Mesenchymal stem cell (in vitro differentiated cells and primary cell): ENCODE results near the gene IKBIP.
"Not testable (repeated sequence)": the region's sequence is repeated elsewhere in the genome, so short reads cannot be mapped to it uniquely, and the experiment has no call there.

Experiments used
- DNase-seq: peaks from one replicate; pipeline ENCODE4 v3.0.0-alpha.2; 2013
- H2AFZ ChIP-seq: one replicate; pipeline ENCODE4 v1.6.1; 2013; ENCODE audit warnings: low read depth, mild to moderate bottlenecking, control low read depth, inconsistent platforms, low read length, moderate library complexity
- H2AK5ac ChIP-seq: 2 replicates; pipeline ENCODE4 v1.6.1; 2013; ENCODE audit warnings: low read length, moderate library complexity, mild to moderate bottlenecking, inconsistent platforms; ENCODE audit not compliant: severe bottlenecking
- H2BK120ac ChIP-seq: one replicate; pipeline ENCODE4 v1.6.1; 2013; ENCODE audit warnings: low read depth, mild to moderate bottlenecking, inconsistent platforms, low read length, moderate library complexity
- H2BK12ac ChIP-seq, 2 experiments: one replicate each; pipeline ENCODE4 v1.6.1; 2013; ENCODE audit warnings: inconsistent platforms in 2 of 2, low read length in 2 of 2, mild to moderate bottlenecking in 2 of 2, moderate library complexity in 2 of 2, control low read depth in 1 of 2
- H2BK15ac ChIP-seq: one replicate; pipeline ENCODE4 v1.6.1; 2013; ENCODE audit warnings: mild to moderate bottlenecking, low read depth, inconsistent platforms; ENCODE audit not compliant: poor library complexity, severe bottlenecking
- H2BK5ac ChIP-seq: 2 replicates; pipeline ENCODE4 v1.6.1; 2013; ENCODE audit warnings: low read depth, mild to moderate bottlenecking, low read length, control low read depth, inconsistent platforms; ENCODE audit not compliant: poor library complexity, severe bottlenecking
- H3K14ac ChIP-seq, 2 experiments: one replicate each; pipeline ENCODE4 v1.6.1; 2013; ENCODE audit warnings: inconsistent platforms in 2 of 2, low read length in 2 of 2, control low read depth in 1 of 2, mild to moderate bottlenecking in 1 of 2, moderate library complexity in 1 of 2
- H3K18ac ChIP-seq, 2 experiments: one replicate each; pipeline ENCODE4 v1.6.1; 2013; ENCODE audit warnings: inconsistent platforms in 2 of 2, low read length in 2 of 2, control low read depth in 1 of 2, low read depth in 1 of 2, mild to moderate bottlenecking in 1 of 2
- H3K23ac ChIP-seq, 2 experiments: one replicate each; pipeline ENCODE4 v1.6.1; 2013; ENCODE audit warnings: inconsistent platforms in 2 of 2, low read length in 2 of 2, mild to moderate bottlenecking in 2 of 2, moderate library complexity in 2 of 2, control low read depth in 1 of 2
- H3K27ac ChIP-seq: 2 replicates; pipeline ENCODE4 v1.5.1; 2013; ENCODE audit warnings: mild to moderate bottlenecking, moderate library complexity, low read length, control low read depth, inconsistent platforms; ENCODE audit not compliant: poor library complexity, severe bottlenecking
- H3K27me3 ChIP-seq, 2 experiments: 2 replicates each; pipeline versions ENCODE4 v1.6.1 to v1.7.0; 2013; ENCODE audit warnings: low read length in 2 of 2, mild to moderate bottlenecking in 2 of 2, moderate library complexity in 2 of 2, control low read depth in 1 of 2, inconsistent platforms in 1 of 2; ENCODE audit not compliant: control insufficient read depth in 1 of 2, insufficient read depth in 1 of 2
- H3K36me3 ChIP-seq, 2 experiments: 2 replicates each; pipeline versions ENCODE4 v1.6.1 to v1.7.0; 2013; ENCODE audit warnings: low read length in 2 of 2, control low read depth in 1 of 2, inconsistent platforms in 1 of 2, low read depth in 1 of 2, mild to moderate bottlenecking in 1 of 2; ENCODE audit not compliant: insufficient read depth in 2 of 2, control insufficient read depth in 1 of 2
- H3K4ac ChIP-seq, 2 experiments: one replicate each; pipeline ENCODE4 v1.6.1; 2013; ENCODE audit warnings: inconsistent platforms in 2 of 2, low read length in 2 of 2, mild to moderate bottlenecking in 2 of 2, moderate library complexity in 2 of 2, control low read depth in 1 of 2, low read depth in 1 of 2
- H3K4me1 ChIP-seq: 2 replicates; pipeline ENCODE4 v1.6.1; 2013; ENCODE audit warnings: low read depth, low read length, control low read depth; ENCODE audit not compliant: control insufficient read depth, insufficient read depth
- H3K4me2 ChIP-seq: 2 replicates; pipeline ENCODE4 v1.6.1; 2013; ENCODE audit warnings: low read length, mild to moderate bottlenecking, inconsistent platforms; ENCODE audit not compliant: poor library complexity, severe bottlenecking
- H3K4me3 ChIP-seq, 2 experiments: 2 replicates each; pipeline versions ENCODE4 v1.5.1 to v1.7.0; 2013; ENCODE audit warnings: low read length in 2 of 2, mild to moderate bottlenecking in 2 of 2, control low read depth in 1 of 2, low read depth in 1 of 2; ENCODE audit not compliant: insufficient read depth in 1 of 2
- H3K79me1 ChIP-seq: replicated peaks from 2 replicates; pipeline ENCODE4 v1.6.1; 2013; ENCODE audit warnings: mild to moderate bottlenecking, control low read depth, low read length, inconsistent platforms; ENCODE audit not compliant: poor library complexity, severe bottlenecking
- H3K9ac ChIP-seq: 2 replicates; pipeline ENCODE4 v1.7.0; 2013; ENCODE audit warnings: mild to moderate bottlenecking, low read length, moderate library complexity
- H3K9me3 ChIP-seq: 2 replicates; pipeline ENCODE4 v1.7.0; 2013; ENCODE audit warnings: mild to moderate bottlenecking, low read length; ENCODE audit not compliant: control insufficient read depth
- H4K8ac ChIP-seq: one replicate; pipeline ENCODE4 v1.6.1; 2013; ENCODE audit warnings: inconsistent platforms, mild to moderate bottlenecking, low read length, moderate library complexity
- H4K91ac ChIP-seq: one replicate; pipeline ENCODE4 v1.6.1; 2013; ENCODE audit warnings: mild to moderate bottlenecking, low read length, inconsistent platforms
- WGBS: methylation state at CpG from one replicate; pipeline ENCODE4 v1.1.7; 2013; ENCODE audit warnings: mixed read lengths; 5-methylcytosine and 5-hydroxymethylcytosine counted together

IKBIP gene

GRCh38 chr12:98578821-98579220 lies 65.8 kb downstream of the IKBIP start:
- Histone ChIP-seq H2BK15ac (no peak overlapping the region), H3K9ac (no peak overlapping the region), H3K27ac (no peak overlapping the region), H4K8ac (no peak overlapping the region), H3K4ac (no peak overlapping the region), H3K27me3 (no peaks in the 10 kb centered on the region), H3K36me3 (no peaks in the 10 kb centered on the region), H3K23ac (no peak overlapping the region), H3K4me1 (peaks cover 3% of the 10 kb centered on the region), H3K14ac (no peak overlapping the region), H3K9me3 (no peaks in the 10 kb centered on the region), H2BK120ac (no peak overlapping the region), H3K79me1 (no peaks in the 10 kb centered on the region), H3K4me2 (no peak overlapping the region), H3K4me3 (no peak overlapping the region), H3K18ac (no peak overlapping the region), H4K91ac (no peak overlapping the region), H2BK5ac (no peak overlapping the region), H2AK5ac (no peak overlapping the region), H2BK12ac (no peak overlapping the region), H2AFZ (no peak overlapping the region)
- no peak for DNase-seq
- WGBS: no CpG with 5 or more reads among the region's 2 CpGs

GRCh38 chr12:98578392-98578791 lies 66.2 kb downstream of the IKBIP start:
- H2BK15ac ChIP-seq: no peak overlapping the region
- no peak overlapping the region for H3K18ac ChIP-seq
- H4K91ac ChIP-seq: no peak overlapping the region
- WGBS: 100% methylated on average over 1 of the region's 1 CpG
- H3K27ac ChIP-seq: no peak overlapping the region
- no peaks in the 10 kb centered on the region for H3K79me1 ChIP-seq
- no peak overlapping the region for H2AFZ ChIP-seq
- no peak overlapping the region for H3K4me2 ChIP-seq
- no peak overlapping the region for H3K23ac ChIP-seq
- peaks cover 3% of the 10 kb centered on the region for H3K4me1 ChIP-seq
- DNase-seq: no peak
- H3K9me3 ChIP-seq: no peaks in the 10 kb centered on the region
- H2BK120ac ChIP-seq: no peak overlapping the region
- H3K36me3 ChIP-seq: no peaks in the 10 kb centered on the region
- no peak overlapping the region for H3K9ac ChIP-seq
- no peak overlapping the region for H2AK5ac ChIP-seq
- H2BK5ac ChIP-seq: no peak overlapping the region
- H3K14ac ChIP-seq: no peak overlapping the region
- no peak overlapping the region for H4K8ac ChIP-seq
- no peak overlapping the region for H2BK12ac ChIP-seq
- no peak overlapping the region for H3K4ac ChIP-seq
- H3K27me3 ChIP-seq: no peaks in the 10 kb centered on the region
- H3K4me3 ChIP-seq: no peak overlapping the region

DNA sequence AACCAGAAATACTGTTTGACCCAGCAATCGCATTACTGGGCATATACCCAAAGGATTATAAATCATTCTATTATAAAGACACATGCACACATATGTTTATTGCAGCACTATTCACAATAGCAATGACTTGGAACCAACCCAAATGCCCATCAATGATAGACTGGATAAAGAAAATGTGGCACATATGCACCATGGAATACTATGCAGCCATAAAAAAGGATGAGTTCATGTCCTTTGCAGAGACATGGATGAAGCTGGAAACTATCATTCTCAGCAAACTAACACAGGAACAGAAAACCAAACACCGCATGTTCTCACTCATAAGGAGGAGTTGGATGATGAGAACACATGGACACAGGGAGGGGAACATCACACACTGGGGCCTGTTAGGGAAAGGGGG lies 67.8 kb downstream of the IKBIP start:
- H2AFZ ChIP-seq, H3K27me3 ChIP-seq, H2BK12ac ChIP-seq, H4K91ac ChIP-seq, H3K23ac ChIP-seq, H3K4ac ChIP-seq, H4K8ac ChIP-seq, DNase-seq, H2BK5ac ChIP-seq, H3K9ac ChIP-seq, H3K27ac ChIP-seq, H2BK15ac ChIP-seq, H2BK120ac ChIP-seq, H2AK5ac ChIP-seq, H3K4me2 ChIP-seq, H3K14ac ChIP-seq, H3K18ac ChIP-seq, H3K79me1 ChIP-seq, H3K36me3 ChIP-seq, H3K4me1 ChIP-seq, H3K9me3 ChIP-seq, H3K4me3 ChIP-seq: not testable (repeated sequence)
- 100% methylated on average over 1 of the region's 2 CpGs for WGBS

DNA sequence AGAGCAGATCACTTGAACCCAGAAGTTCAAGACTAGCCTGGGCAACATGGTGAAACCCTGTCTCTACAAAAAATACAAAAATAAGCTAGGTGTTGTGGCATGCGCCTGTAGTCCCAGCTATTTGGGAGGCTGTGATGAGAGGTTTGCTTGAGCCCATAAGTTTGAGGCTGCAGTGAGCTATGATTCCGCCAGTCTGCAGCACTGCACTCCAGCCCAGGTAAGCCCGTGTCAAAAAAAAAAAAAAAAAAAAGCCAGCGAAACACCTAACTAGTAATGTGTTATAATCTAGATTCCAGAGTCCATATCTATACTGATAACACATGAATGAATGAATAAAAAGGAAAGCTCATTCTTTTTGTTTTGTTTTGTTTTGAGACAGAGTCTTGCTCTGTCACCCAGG lies 69.6 kb downstream of the IKBIP start:
- H3K4me3 ChIP-seq: no peak overlapping the region
- no peak overlapping the region for H3K4me2 ChIP-seq
- H2AK5ac ChIP-seq: no peak overlapping the region
- no peaks in the 10 kb centered on the region for H3K9me3 ChIP-seq
- H3K9ac ChIP-seq: no peak overlapping the region
- H3K4me1 ChIP-seq: peaks cover 3% of the 10 kb centered on the region
- no peak overlapping the region for H3K23ac ChIP-seq
- H3K27ac ChIP-seq: no peak overlapping the region
- no peaks in the 10 kb centered on the region for H3K79me1 ChIP-seq
- no peak overlapping the region for H2BK12ac ChIP-seq
- no peak for DNase-seq
- no peak overlapping the region for H3K4ac ChIP-seq
- H3K18ac ChIP-seq: no peak overlapping the region
- no peak overlapping the region for H2BK5ac ChIP-seq
- WGBS: 100% methylated on average over 1 of the region's 4 CpGs
- no peak overlapping the region for H2BK120ac ChIP-seq
- H2BK15ac ChIP-seq: no peak overlapping the region
- H4K91ac ChIP-seq: no peak overlapping the region
- H3K36me3 ChIP-seq: no peaks in the 10 kb centered on the region
- no peak overlapping the region for H2AFZ ChIP-seq
- no peaks in the 10 kb centered on the region for H3K27me3 ChIP-seq
- no peak overlapping the region for H4K8ac ChIP-seq
- no peak overlapping the region for H3K14ac ChIP-seq
